Measurements from ENCODE around the gene DIMT1.

DNA sequence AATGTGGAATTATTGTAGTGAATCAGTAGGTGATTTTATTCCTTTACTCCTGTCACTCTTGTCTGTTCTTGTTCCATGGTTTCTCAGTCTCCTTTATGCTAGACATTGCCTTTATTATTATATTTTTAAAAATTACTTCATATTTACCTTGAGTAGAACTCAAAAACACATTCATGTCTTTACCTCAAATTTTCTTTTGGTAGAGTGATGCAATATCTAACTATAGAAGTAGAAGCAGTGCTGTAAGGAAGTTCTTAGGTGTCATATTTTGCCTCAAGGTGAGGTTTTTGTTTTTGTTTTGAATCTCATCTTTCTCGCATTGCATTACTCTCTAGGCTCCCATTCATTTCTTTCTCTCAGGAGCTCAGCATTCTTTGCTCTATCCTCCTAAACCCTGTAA is 21.1 kb upstream of the DIMT1 start:
- TF ChIP-seq ZFX (IDR thresholded peaks at IDR 0.05) (no peak), POLR2AphosphoS5 (IDR thresholded peaks at IDR 0.05; ENCODE audit: low read depth, low read length) (no peak), POLR2A (IDR thresholded peaks at IDR 0.05; ENCODE audit: borderline replicate concordance, extremely low read depth, insufficient read depth, insufficient read length) (no peak), FOSL1 (IDR thresholded peaks at IDR 0.05; ENCODE audit: low read depth) (no peak), CBX3 (IDR thresholded peaks at IDR 0.05; ENCODE audit: low read depth) (no peak)
- TF ChIP-seq, protein P1, sequence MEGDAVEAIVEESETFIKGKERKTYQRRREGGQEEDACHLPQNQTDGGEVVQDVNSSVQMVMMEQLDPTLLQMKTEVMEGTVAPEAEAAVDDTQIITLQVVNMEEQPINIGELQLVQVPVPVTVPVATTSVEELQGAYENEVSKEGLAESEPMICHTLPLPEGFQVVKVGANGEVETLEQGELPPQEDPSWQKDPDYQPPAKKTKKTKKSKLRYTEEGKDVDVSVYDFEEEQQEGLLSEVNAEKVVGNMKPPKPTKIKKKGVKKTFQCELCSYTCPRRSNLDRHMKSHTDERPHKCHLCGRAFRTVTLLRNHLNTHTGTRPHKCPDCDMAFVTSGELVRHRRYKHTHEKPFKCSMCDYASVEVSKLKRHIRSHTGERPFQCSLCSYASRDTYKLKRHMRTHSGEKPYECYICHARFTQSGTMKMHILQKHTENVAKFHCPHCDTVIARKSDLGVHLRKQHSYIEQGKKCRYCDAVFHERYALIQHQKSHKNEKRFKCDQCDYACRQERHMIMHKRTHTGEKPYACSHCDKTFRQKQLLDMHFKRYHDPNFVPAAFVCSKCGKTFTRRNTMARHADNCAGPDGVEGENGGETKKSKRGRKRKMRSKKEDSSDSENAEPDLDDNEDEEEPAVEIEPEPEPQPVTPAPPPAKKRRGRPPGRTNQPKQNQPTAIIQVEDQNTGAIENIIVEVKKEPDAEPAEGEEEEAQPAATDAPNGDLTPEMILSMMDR (IDR thresholded peaks at IDR 0.05 in 2 of 3, conservative IDR thresholded peaks at IDR 0.05 in 1 of 3; ENCODE audit: borderline replicate concordance in 1 of 3, insufficient read depth in 1 of 3, low read depth in 2 of 3, low read length in 2 of 3) = no peak
- TF ChIP-seq, protein P2, sequence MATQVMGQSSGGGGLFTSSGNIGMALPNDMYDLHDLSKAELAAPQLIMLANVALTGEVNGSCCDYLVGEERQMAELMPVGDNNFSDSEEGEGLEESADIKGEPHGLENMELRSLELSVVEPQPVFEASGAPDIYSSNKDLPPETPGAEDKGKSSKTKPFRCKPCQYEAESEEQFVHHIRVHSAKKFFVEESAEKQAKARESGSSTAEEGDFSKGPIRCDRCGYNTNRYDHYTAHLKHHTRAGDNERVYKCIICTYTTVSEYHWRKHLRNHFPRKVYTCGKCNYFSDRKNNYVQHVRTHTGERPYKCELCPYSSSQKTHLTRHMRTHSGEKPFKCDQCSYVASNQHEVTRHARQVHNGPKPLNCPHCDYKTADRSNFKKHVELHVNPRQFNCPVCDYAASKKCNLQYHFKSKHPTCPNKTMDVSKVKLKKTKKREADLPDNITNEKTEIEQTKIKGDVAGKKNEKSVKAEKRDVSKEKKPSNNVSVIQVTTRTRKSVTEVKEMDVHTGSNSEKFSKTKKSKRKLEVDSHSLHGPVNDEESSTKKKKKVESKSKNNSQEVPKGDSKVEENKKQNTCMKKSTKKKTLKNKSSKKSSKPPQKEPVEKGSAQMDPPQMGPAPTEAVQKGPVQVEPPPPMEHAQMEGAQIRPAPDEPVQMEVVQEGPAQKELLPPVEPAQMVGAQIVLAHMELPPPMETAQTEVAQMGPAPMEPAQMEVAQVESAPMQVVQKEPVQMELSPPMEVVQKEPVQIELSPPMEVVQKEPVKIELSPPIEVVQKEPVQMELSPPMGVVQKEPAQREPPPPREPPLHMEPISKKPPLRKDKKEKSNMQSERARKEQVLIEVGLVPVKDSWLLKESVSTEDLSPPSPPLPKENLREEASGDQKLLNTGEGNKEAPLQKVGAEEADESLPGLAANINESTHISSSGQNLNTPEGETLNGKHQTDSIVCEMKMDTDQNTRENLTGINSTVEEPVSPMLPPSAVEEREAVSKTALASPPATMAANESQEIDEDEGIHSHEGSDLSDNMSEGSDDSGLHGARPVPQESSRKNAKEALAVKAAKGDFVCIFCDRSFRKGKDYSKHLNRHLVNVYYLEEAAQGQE (IDR thresholded peaks at IDR 0.05; ENCODE audit: low read depth) = no peak
- TF ChIP-seq, protein P3, sequence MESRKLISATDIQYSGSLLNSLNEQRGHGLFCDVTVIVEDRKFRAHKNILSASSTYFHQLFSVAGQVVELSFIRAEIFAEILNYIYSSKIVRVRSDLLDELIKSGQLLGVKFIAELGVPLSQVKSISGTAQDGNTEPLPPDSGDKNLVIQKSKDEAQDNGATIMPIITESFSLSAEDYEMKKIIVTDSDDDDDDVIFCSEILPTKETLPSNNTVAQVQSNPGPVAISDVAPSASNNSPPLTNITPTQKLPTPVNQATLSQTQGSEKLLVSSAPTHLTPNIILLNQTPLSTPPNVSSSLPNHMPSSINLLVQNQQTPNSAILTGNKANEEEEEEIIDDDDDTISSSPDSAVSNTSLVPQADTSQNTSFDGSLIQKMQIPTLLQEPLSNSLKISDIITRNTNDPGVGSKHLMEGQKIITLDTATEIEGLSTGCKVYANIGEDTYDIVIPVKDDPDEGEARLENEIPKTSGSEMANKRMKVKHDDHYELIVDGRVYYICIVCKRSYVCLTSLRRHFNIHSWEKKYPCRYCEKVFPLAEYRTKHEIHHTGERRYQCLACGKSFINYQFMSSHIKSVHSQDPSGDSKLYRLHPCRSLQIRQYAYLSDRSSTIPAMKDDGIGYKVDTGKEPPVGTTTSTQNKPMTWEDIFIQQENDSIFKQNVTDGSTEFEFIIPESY (IDR thresholded peaks at IDR 0.05; ENCODE audit: extremely low read depth, insufficient replicate concordance, low read length) = no peak
- TF ChIP-seq, protein P4, sequence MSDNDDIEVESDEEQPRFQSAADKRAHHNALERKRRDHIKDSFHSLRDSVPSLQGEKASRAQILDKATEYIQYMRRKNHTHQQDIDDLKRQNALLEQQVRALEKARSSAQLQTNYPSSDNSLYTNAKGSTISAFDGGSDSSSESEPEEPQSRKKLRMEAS (IDR thresholded peaks at IDR 0.05) = no peak
